UCSD-AML1 (cell line): ENCODE results near the gene CAPNS1.
A peak's percentile ranks its signal among the peaks of the same experiment; 100 is the strongest.
"Not testable (repeated sequence)": the region's sequence is repeated elsewhere in the genome, so short reads cannot be mapped to it uniquely, and the experiment has no call there.

Source experiments
- DNase-seq: peaks from one replicate; lab custom pipeline; 2025; ENCODE audit not compliant: unreplicated experiment; lab: John Stamatoyannopoulos, UW

Gene CAPNS1

GRCh38 chr19:36113894-36114720 lies 25.8 kb upstream of the CAPNS1 start:
- DNase-seq, result no peak

DNA sequence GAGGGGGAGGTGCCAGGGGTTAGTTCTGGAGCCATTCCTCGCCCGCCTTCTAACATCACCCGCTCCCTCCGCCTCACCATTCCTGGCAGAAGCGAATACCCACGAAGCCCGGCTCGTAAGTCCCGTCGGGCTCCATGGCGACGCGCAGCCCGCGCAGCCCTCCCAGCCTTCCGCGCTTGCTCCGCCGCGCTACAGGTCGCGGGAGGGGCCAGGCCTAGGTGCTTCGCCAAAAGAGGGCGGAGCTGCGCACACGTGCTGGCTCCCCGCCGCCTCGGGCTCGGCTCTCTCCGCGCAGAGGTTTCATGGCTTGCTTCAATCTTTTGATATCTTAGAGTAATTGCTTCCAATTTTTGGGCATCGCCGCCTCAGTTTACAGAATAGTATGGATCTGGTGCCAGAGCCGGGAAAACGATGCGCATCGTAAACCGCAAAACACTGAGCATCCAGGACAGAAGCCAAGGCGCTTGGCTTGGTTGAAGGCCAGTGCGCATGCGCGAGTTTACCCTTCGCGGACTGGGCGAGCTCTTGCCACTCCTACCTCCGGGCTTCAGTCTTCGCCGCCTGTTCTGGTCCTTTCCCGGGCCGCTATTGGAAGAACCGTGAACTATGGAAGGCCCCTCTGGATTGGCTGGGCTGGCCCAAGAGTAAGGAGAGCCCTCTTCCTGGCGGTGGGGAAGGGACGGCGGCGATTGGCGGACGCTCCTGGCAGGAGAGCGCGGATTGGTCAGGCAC lies 25.0 kb upstream of the CAPNS1 start, which contains the start of gene POLR2I:
POLR2I (minus strand) TSS at position 155 of the 732 bp plus-strand sequence; CDS start at position 136, 19 bp downstream.
- DNase-seq, result peak; percentile 99

DNA sequence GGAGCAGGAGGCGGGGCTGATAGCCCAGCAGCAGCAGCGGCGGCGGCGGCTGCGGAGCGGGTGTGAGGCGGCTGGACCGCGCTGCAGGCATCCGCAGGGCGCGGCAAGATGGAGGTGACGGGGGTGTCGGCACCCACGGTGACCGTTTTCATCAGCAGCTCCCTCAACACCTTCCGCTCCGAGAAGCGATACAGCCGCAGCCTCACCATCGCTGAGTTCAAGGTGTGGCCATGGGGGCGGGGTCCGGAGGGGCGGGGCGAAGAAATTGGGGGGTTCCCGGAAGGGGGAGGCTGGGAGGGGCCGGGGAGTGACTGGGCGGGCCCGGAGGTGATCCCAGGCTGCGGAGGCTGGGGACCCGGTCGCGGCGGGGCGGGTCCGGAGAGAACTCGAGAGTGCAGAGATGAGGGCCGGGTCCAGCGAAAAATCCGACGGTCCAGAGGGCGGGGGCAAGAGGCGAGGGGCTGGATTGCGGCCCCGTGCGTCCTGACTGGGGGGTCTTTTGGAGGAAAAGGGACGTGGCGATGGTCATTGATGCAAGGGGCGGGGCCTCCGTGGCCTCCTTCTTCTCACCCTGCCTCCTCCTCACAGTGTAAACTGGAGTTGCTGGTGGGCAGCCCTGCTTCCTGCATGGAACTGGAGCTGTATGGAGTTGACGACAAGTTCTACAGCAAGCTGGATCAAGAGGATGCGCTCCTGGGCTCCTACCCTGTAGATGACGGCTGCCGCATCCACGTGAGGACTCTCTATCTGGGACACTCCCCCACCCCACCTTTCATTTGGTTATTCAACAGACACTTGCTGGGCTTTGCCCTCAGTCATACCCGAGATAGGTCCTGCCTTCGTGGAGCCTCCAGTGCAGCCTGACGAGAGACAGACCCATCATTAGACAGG lies 24.2 kb upstream of the CAPNS1 start, which contains the start of gene TBCB:
TBCB (plus strand) TSS at position 16 of the 891 bp plus-strand sequence; CDS start at position 109, 93 bp downstream.
- DNase-seq, result no peak

DNA sequence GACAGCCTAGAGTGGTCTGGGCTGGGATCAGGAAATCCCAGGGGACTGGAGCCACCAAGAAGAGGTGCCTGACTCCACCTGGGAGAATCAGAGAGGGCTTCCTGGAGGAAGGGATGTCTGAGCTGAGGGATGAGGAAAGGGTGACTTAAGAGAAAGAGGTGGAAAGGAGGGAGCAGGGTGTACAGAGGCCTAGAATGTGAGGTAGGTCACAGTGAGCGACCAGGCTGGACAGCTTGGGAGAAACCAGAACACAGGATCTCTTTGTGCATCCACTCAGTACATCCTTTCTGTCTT lies 23.6 kb upstream of the CAPNS1 start:
- DNase-seq, result no peak

DNA sequence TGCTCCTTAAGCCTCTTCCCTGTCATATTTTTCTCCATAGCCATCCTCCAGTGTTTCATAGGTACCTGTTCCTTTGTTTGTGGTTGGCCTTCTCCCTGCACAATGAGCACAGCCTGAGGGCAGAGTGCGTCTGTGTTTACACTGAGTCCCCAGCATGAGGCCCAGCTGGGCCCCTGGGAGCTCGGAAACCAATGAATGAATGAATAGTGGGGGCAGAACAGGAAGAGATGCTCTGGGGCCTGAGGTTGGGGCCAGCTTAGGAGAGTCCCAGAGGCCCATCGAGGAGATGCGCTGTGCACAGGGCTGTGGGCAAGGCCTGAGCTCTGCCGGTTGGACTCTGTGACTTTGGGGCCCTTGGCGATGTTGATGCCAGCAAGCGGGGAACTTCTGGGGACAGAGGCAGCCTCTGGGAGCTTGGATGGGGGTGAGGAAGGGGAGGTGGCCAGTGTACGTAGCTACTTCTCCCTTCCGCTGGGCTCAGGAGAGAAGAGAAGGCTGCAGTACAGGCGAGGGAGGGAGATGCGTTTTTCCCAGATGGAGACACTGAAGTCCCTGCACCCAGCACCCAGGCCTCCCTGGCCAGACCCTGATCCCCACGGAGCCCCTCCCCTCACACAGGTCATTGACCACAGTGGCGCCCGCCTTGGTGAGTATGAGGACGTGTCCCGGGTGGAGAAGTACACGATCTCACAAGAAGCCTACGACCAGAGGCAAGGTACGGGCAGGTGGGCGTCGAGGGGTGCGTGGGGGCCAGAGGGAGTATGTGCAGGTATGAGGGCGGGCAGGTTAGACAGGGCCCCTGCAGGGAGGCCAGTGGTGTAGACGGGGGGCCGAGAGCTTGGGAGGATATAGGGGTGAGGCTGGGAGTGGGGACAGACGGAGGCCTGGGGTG lies 19.5 kb upstream of the CAPNS1 start:
- DNase-seq, result no peak

DNA sequence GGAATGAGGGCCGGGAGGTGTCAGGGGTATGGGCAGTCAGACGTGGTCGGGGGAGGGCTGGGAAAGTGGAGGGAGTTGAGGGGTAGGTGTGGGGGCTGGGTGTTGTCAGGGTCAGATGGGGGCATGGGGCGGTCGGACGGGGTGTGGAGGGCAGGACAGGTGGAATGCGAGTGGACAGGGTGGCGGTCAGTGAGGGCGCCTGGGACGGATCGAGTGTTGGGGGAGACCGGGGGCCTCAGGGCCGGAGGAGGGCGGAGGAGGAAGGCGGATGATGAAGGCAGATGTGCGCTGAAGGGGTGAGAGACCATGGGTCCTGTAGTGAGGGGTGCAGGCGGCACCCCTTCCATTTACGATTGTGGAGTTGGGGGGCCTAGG lies 18.9 kb upstream of the CAPNS1 start:
- DNase-seq, result no peak

DNA sequence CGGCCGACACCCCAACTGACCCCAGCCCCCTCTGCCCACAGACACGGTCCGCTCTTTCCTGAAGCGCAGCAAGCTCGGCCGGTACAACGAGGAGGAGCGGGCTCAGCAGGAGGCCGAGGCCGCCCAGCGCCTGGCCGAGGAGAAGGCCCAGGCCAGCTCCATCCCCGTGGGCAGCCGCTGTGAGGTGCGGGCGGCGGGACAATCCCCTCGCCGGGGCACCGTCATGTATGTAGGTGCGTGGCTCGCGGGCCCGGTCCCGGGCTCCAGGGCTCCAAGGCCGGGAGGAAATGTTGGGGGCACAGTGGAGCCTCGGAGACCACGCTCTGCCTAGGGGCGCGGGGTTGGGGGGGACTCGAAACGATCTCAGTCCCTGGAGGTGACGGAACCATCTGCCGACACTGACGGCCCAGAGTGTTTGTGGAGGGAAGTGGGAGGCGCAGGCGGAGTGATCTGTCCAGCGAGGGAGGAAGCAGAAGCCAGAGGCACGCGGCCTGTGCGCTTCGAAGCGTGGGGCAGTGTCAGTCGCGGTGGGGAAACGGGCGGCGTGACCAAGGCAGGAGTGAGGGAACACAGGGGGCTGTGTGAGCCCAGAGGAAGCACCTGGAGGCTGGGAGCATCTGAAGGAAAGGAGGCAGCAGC lies 18.3 kb upstream of the CAPNS1 start:
- peak; percentile 22 for DNase-seq

- DNase-seq, result no peak
These were observed 14.3 kb upstream of the CAPNS1 start for GRCh38 chr19:36125557-36125956.

DNA sequence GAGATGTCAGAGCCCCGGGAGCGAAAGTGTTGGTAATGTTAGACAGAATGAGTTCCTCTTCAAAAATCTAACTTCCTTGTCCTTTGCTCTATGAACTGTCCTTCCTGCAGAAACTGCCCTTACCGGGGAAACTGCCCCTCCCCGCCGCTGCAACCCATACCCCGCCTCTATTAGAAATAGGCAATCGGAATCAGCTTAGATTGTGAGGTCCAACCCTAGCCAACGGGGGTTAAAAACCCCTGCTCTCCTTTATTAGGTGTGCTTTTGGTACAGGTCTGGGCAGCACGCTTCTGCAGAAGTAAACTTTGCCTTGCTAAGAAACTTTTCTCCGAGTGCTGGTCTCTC lies 11.5 kb upstream of the CAPNS1 start:
- DNase-seq, result peak; percentile 78

GRCh38 chr19:36131221-36131620 lies 8.6 kb upstream of the CAPNS1 start:
- DNase-seq, result not testable (repeated sequence)

DNA sequence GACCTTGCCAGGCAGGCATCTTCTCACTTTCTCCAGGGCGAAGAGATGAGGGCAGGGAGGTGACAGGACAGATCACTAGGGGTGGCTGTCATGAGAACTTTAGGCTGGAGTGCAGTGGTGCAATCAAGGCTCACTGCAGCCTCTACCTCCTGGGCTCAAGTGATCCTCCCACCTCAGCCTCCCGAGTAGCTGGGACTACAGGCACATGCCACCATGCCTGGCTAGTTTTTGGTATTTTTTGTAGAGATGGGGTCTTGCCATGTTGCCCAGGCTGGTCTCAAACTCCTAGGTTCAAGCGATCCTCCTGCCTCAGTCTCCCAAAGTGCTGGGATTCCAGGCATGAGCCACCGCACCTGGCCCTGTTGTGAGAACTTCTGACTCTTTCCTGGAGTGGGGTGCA lies 5.0 kb upstream of the CAPNS1 start:
- not testable (repeated sequence) for DNase-seq

- no peak for DNase-seq
These were observed 2.7 kb upstream of the CAPNS1 start for GRCh38 chr19:36136964-36137686.

GRCh38 chr19:36139120-36139472 lies 770 bp upstream of the CAPNS1 start:
- no peak for DNase-seq

- DNase-seq, result peak; percentile 60
These were observed 605 bp downstream of the CAPNS1 start for GRCh38 chr19:36140304-36141038.

DNA sequence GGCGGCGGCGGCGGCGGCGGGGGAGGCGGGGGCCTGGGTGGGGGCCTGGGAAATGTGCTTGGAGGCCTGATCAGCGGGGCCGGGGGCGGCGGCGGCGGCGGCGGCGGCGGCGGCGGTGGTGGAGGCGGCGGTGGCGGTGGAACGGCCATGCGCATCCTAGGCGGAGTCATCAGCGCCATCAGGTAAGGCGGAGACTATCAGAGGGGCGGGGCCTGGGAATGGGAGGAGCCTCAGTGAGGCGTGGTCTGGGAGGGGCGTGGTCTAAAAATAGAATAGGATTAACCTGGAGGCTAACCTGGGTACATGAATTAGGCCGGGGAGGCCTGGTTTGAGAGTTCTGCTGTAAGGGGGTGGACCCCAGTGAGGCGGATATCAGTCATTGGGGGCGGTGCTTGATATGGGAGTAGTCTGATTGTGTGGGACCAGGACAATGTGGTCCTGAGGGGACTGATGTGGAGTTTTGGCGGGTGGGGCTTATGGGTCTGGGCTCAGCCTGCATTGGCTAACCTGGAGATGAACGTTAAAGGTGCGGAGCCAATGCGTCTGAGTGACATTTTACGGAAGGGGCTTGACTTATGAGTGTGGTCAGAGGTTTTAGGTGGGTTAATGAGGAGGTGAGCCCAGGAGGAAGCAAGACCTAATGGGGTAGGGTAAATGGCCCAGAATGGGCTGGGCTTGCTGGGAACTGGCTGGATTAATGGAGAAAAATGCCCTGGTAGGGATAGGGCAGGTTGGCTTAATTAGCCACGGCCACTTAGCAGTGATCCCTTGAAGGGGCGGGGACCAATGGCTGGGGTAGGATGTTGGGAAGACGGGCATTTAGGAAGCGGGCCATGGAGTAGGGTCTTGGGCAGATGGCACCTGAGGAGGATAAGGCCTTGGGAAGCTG lies 1.4 kb downstream of the CAPNS1 start:
- peak; percentile 86 for DNase-seq

DNA sequence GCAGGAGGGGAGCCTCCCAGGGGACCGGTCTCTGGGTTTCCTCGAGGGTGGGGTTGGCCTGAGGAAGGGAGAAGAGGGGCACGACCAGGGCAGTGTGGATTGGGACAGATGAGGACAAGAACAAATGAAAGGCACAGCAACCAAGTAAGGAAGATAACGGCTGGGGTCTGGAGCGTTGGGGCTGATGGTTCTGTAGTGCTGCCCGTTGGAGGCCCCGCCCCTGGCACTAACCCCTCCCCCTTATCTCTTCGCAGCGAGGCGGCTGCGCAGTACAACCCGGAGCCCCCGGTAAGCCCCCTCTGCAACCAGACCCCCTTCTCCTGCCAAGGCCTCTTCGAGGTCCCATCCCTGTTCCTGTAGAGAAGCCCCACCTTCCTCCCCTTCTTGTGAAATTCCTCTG lies 2.2 kb downstream of the CAPNS1 start:
- no peak for DNase-seq

- DNase-seq, result no peak
These were observed 2.6 kb downstream of the CAPNS1 start for GRCh38 chr19:36142496-36142895.

GRCh38 chr19:36144624-36145023 lies 4.8 kb downstream of the CAPNS1 start:
- no peak for DNase-seq
